Measurements from ENCODE around the gene ERAL1. TPM values are rescaled to one million over a fixed set of nuclear protein-coding genes. Genes with fewer than 3 reads are reported as not detected.

Gene ERAL1
- total and polyA plus RNA-seq, 2 of the 4 experiments (the other 2 are of a cell fraction): 34.1 to 62.3 TPM

GRCh38 chr17:28812091-28812747 is 42.6 kb upstream of the ERAL1 start:
- Histone ChIP-seq H3K4ac (ENCODE audit: low read depth, low read length) (peak overlapping the region; percentile 95), H3K79me1 (ENCODE audit: low read depth in 1 of 2, low read length in 2 of 2) (peaks cover 12 to 64% of the 10 kb centered on the region in 2 experiments), H2BK15ac (ENCODE audit: low read depth, low read length) (peak overlapping the region; percentile 17; the same call in 1 of the 3 replicates), H3K14ac (replicated peaks; ENCODE audit: low read depth, low read length) (peak overlapping the region; percentile 96), H2BK5ac (ENCODE audit: low read depth, low read length, poor library complexity, severe bottlenecking) (peak overlapping the region; percentile 89), H3K36me3 (ENCODE audit: control insufficient read depth, insufficient read depth, low read length) (no peaks in the 10 kb centered on the region), H3K27ac (ENCODE audit: insufficient read depth, low read length) (peak overlapping the region; percentile 96), H3K27me3 (ENCODE audit: control insufficient read depth, insufficient read depth, low read length) (no peaks in the 10 kb centered on the region), H3K18ac (ENCODE audit: low read depth, low read length) (peak overlapping the region; percentile 89), H3K56ac (ENCODE audit: extremely low read depth, insufficient read depth, low read length) (peak overlapping the region; percentile 69), H3K4me1 (ENCODE audit: control insufficient read depth, insufficient read depth, low read length) (peaks cover 9% of the 10 kb centered on the region; the same call in 1 of the 2 replicates), H4K8ac (ENCODE audit: low read depth in 2 of 2, low read length in 2 of 2) (peak overlapping the region; percentile 69 to 99), H2AFZ (replicated peaks; ENCODE audit: low read length, poor library complexity) (peak overlapping the region; percentile 96), H3K9me1 (ENCODE audit: insufficient read depth, low read length) (0 out of 2 replicates have a peak, but pooled peaks cover 3% of the 10 kb centered on the region), H4K20me1 (ENCODE audit: insufficient read depth, low read length) (peaks cover 24% of the 10 kb centered on the region), H2AK9ac (replicated peaks; ENCODE audit: low read depth, low read length, poor library complexity) (peak overlapping the region; percentile 83), H2AK5ac (ENCODE audit: low read depth, low read length) (peak overlapping the region; percentile 91), H3K9me3 (ENCODE audit: control insufficient read depth, insufficient read depth, low read length) (no peaks in the 10 kb centered on the region), H3K4me3 (ENCODE audit: insufficient read depth, low read depth, low read length) (peak overlapping the region; percentile 82), H2BK20ac (ENCODE audit: low read depth, low read length) (no peak overlapping the region), H2BK120ac (ENCODE audit: low read depth, low read length) (peak overlapping the region; percentile 82), H3K23ac (ENCODE audit: low read depth, low read length) (peak overlapping the region; percentile 88; the same call in 1 of the 2 replicates), H4K5ac (ENCODE audit: low read depth, low read length) (peak overlapping the region; percentile 92), H4K91ac (ENCODE audit: insufficient read depth, low read depth, low read length) (peak overlapping the region; percentile 95), H3K4me2 (ENCODE audit: low read depth, low read length) (peak overlapping the region; percentile 93), H3K9ac (ENCODE audit: low read depth, low read length) (peak overlapping the region; percentile 79)
- 13% methylated on average over 3 of the region's 47 CpGs; no CpG with 5 or more reads in 1 of the 2 experiments for WGBS, 2 experiments (ENCODE audit: extremely low coverage in 2 of 2, insufficient read length in 1 of 2)
- no TSS peak for BruUV-seq (replicated peaks)
- in situ Hi-C loops (cut with MboI; ENCODE audit: low sequenced_read_pairs): no loop called here
- intact Hi-C loops (cut with micrococcal nuclease): loop anchor here (10.0 kb wide), 1 partner anchor 47 kb away; no protein-coding TSS in a partner anchor
- ChIA-PET POLR2A (ENCODE audit: unreplicated experiment) (interaction anchor here (0.6 kb wide), 1 partner anchor 17 kb away, joined by 8 read pairs; no protein-coding TSS in a partner anchor), CTCF (interaction anchor here (0.5 kb wide), 1 partner anchor 11 kb away, joined by 4 read pairs; no protein-coding TSS in a partner anchor)
- ATAC-seq (ENCODE audit: low read depth) (peak; percentile 99), DNase-seq (peak; percentile 96)
- dilution Hi-C loops (cut with HindIII; ENCODE audit: low sequenced_read_pairs, unreplicated experiment): no loop called here
- TF ChIP-seq MAZ (IDR thresholded peaks at IDR 0.05; ENCODE audit: borderline replicate concordance, low read depth, low read length): peak; percentile 95; the same call in 1 of the 2 replicates
- peak; percentile 60; the same call in 1 of the 2 replicates for TF ChIP-seq FOS (IDR thresholded peaks at IDR 0.05; ENCODE audit: low read depth, low read length)
- no peak for TF ChIP-seq RCOR1 (IDR thresholded peaks at IDR 0.05; ENCODE audit: insufficient replicate concordance, low read length)
